OCI-LY3 (cell line): Measurements from ENCODE around the gene TOR1AIP1.

ENCODE experiments used
- H2AFZ ChIP-seq: fragments of 200-600, 300-600 bp; shearing (Covaris generic); 2 replicates; pipeline ENCODE4 v1.6.0; 2014; ENCODE audit warnings: antibody characterized with exemption, low read depth, low read length
- H3K27ac ChIP-seq: fragments of 200-600, 300-600 bp; sonication (generic); 2 replicates; pipeline ENCODE4 v1.5.1; 2014; ENCODE audit warnings: mild to moderate bottlenecking, low read length, moderate library complexity, mixed read lengths
- H3K27me3 ChIP-seq: fragments of 200-600, 300-600 bp; sonication (generic); 2 replicates; pipeline ENCODE4 v1.6.1; 2014; ENCODE audit warnings: low read depth, low read length, mixed read lengths
- H3K36me3 ChIP-seq: fragments of 200-600, 300-600 bp; sonication (generic); replicated peaks from 2 replicates; pipeline ENCODE3; 2014; ENCODE audit warnings: low read depth, low read length, mixed read lengths
- H3K4me1 ChIP-seq: fragments of 300-600, 200-600 bp; sonication (generic); 2 replicates; pipeline ENCODE4 v1.6.1; 2014; ENCODE audit warnings: low read length, mixed read lengths
- H3K4me2 ChIP-seq: fragments of 200-600, 300-600 bp; sonication (generic); 2 replicates; pipeline ENCODE4 v1.6.1; 2014; ENCODE audit warnings: low read length, mixed read lengths
- H3K4me3 ChIP-seq: fragments of 300-600, 200-600 bp; sonication (generic); 2 replicates; pipeline ENCODE4 v1.5.1; 2014; ENCODE audit warnings: antibody characterized with exemption, mild to moderate bottlenecking, low read length, moderate library complexity
- H3K79me2 ChIP-seq: fragments of 300-600, 200-600 bp; shearing (Covaris generic); 2 replicates; pipeline ENCODE4 v1.6.1; 2014; ENCODE audit warnings: mild to moderate bottlenecking, low read length, mixed read lengths
- H3K9ac ChIP-seq: fragments of 300-600, 200-600 bp; shearing (Covaris generic); 2 replicates; pipeline ENCODE4 v1.6.0; 2014; ENCODE audit warnings: mild to moderate bottlenecking, low read length, moderate library complexity
- H3K9me3 ChIP-seq: fragments of 200-600, 300-600 bp; shearing (Covaris generic); 2 replicates; pipeline ENCODE4 v1.6.1; 2014; ENCODE audit warnings: low read length, mixed read lengths; ENCODE audit not compliant: insufficient read depth
- H4K20me1 ChIP-seq: fragments of 200-600, 300-600 bp; sonication (generic); 2 replicates; pipeline ENCODE4 v1.6.1; 2016; ENCODE audit warnings: low read length, mixed read lengths; ENCODE audit not compliant: insufficient read depth
- EZH2phosphoT487 ChIP-seq: fragments of 200-600 bp; shearing (Covaris generic); IDR thresholded peaks from 2 replicates; pipeline ENCODE4 v1.6.1; 2018; ENCODE audit warnings: antibody characterized with exemption, mixed run types, low read depth
- TF ChIP-seq, protein P1 (sequence below): fragments of 200-600, 300-600 bp; sonication (generic); IDR thresholded peaks from 2 replicates; pipeline ENCODE4 v1.5.1; 2014; ENCODE audit warnings: antibody characterized with exemption, low read length, low read depth

TOR1AIP1 gene

GRCh38 chr1:179865377-179865776 lies 16.7 kb upstream of the TOR1AIP1 start:
- H3K9me3 ChIP-seq: no peaks in the 10 kb centered on the region
- TF ChIP-seq, protein P1, sequence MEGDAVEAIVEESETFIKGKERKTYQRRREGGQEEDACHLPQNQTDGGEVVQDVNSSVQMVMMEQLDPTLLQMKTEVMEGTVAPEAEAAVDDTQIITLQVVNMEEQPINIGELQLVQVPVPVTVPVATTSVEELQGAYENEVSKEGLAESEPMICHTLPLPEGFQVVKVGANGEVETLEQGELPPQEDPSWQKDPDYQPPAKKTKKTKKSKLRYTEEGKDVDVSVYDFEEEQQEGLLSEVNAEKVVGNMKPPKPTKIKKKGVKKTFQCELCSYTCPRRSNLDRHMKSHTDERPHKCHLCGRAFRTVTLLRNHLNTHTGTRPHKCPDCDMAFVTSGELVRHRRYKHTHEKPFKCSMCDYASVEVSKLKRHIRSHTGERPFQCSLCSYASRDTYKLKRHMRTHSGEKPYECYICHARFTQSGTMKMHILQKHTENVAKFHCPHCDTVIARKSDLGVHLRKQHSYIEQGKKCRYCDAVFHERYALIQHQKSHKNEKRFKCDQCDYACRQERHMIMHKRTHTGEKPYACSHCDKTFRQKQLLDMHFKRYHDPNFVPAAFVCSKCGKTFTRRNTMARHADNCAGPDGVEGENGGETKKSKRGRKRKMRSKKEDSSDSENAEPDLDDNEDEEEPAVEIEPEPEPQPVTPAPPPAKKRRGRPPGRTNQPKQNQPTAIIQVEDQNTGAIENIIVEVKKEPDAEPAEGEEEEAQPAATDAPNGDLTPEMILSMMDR: no peak
- TF ChIP-seq EZH2phosphoT487: no peak
- H3K4me1 ChIP-seq: no peaks in the 10 kb centered on the region
- peaks cover 9% of the 10 kb centered on the region for H4K20me1 ChIP-seq
- H3K4me2 ChIP-seq: no peak overlapping the region
- H3K4me3 ChIP-seq: no peak overlapping the region
- H3K79me2 ChIP-seq: peaks cover 26% of the 10 kb centered on the region
- H3K9ac ChIP-seq: no peak overlapping the region
- no peak overlapping the region for H2AFZ ChIP-seq
- H3K36me3 ChIP-seq: peaks cover 47% of the 10 kb centered on the region
- H3K27ac ChIP-seq: no peak overlapping the region
- no peaks in the 10 kb centered on the region for H3K27me3 ChIP-seq

GRCh38 chr1:179866616-179867015 lies 15.5 kb upstream of the TOR1AIP1 start:
- H3K4me1 ChIP-seq: no peaks in the 10 kb centered on the region
- no peaks in the 10 kb centered on the region for H3K27me3 ChIP-seq
- H3K36me3 ChIP-seq: peaks cover 45% of the 10 kb centered on the region
- H3K79me2 ChIP-seq: peaks cover 38% of the 10 kb centered on the region
- peaks cover 9% of the 10 kb centered on the region for H4K20me1 ChIP-seq
- no peaks in the 10 kb centered on the region for H3K9me3 ChIP-seq
- TF ChIP-seq, protein P1: no peak
- no peak overlapping the region for H3K4me3 ChIP-seq
- no peak overlapping the region for H2AFZ ChIP-seq
- H3K9ac ChIP-seq: no peak overlapping the region
- no peak overlapping the region for H3K4me2 ChIP-seq
- H3K27ac ChIP-seq: no peak overlapping the region

DNA sequence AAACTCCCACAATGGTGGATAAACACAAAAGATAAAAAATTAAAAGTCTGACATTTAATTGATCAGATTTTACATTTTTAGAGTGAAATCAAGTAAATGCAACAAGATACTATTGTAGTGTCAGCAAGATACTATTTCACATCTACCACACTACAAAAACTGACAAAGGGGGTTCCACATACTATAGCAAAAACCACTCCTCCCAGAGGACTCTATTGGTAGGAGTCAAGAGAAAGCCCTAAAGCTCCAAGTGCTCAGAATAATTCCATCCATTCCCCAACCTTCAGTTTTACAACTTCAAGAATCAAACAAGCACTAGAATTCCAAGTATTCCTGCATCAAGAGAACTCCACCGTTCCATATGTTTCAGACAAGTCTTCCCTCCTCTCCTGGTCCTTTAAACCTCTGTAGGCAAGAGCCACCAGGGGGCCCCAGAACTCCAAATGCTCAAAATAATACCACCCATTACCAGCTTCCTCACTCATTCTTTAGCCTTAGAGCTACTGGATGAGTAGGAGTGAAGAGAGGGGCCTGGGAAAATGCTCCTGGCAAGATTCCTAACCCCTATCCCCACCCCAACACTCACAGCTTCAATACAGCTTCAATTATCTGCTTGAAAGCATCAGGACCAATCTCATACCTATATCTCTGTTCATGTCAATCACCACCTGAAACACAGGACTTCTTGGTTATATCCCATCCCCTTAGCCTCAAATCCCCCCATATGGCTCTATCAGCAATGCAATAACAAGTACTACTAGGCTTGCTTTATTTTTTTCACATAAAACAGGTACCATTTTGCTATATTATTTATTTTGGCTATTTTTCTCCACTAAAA lies 14.4 kb upstream of the TOR1AIP1 start:
- Histone ChIP-seq H3K9me3 (no peaks in the 10 kb centered on the region), H3K27me3 (no peaks in the 10 kb centered on the region), H3K79me2 (peaks cover 49% of the 10 kb centered on the region), H3K4me2 (no peak overlapping the region), H4K20me1 (peaks cover 9% of the 10 kb centered on the region), H2AFZ (no peak overlapping the region), H3K27ac (no peak overlapping the region), H3K4me3 (no peak overlapping the region), H3K9ac (no peak overlapping the region), H3K4me1 (peaks cover 4% of the 10 kb centered on the region), H3K36me3 (peaks cover 43% of the 10 kb centered on the region)
- no peak for TF ChIP-seq EZH2phosphoT487
- TF ChIP-seq, protein P1: peak; percentile 86

GRCh38 chr1:179870870-179871269 lies 11.2 kb upstream of the TOR1AIP1 start:
- Histone ChIP-seq H4K20me1 (peaks cover 15% of the 10 kb centered on the region), H3K9me3 (no peaks in the 10 kb centered on the region), H3K79me2 (peaks cover 80% of the 10 kb centered on the region), H3K36me3 (peaks cover 38% of the 10 kb centered on the region), H3K9ac (no peak overlapping the region), H3K27ac (no peak overlapping the region), H3K4me1 (peaks cover 16% of the 10 kb centered on the region), H3K27me3 (no peaks in the 10 kb centered on the region), H2AFZ (no peak overlapping the region), H3K4me2 (no peak overlapping the region), H3K4me3 (no peak overlapping the region)
- TF ChIP-seq EZH2phosphoT487: no peak
- TF ChIP-seq, protein P1: no peak
